Stimulated activated CD8-positive, alpha-beta memory T cell treated with anti-CD3 and anti-CD28 coated beads, Interleukin-7, amount 100 ng/mL, for 24 hours (primary cell): ENCODE data around the gene LYPD3.

Source experiments
- DNase-seq: peaks from one replicate; pipeline ENCODE4 v3.0.0-alpha.2; 2020; ENCODE audit warnings: low read depth

LYPD3 gene

GRCh38 chr19:43430976-43431375 lies 34.4 kb downstream of the LYPD3 start:
- DNase-seq: no peak

DNA sequence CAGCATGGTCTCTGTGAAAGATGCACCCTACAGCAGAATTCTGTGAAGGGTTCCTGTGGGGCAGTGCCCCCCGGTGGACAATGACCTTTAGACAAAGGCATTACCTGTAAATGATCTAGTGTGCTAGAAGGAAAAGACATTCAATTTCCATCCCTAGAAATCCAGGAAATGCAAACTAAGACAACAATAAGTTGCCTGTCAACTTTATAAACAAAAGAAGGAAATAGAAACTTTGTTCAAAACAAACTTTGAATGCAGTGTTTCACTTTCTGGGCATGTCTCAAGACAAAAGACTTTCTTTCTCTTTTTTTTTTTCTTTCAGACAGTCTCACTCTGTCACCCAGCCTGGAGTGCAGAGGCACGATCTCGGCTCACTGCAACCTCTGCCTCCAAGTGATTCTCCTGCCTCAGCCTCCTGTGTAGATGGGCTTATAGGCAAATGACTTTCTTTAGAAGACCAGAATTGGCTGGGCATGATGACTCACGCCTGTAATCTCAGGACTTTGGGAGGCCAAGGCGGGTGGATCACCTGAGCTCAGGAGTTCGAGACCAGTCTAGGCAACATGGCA lies 35.2 kb downstream of the LYPD3 start:
- no peak for DNase-seq

- no peak for DNase-seq
Measured at GRCh38 chr19:43429395-43429794, 36.0 kb downstream of the LYPD3 start.

GRCh38 chr19:43425567-43426392 lies 39.6 kb downstream of the LYPD3 start:
- no peak for DNase-seq

- no peak for DNase-seq
Measured at GRCh38 chr19:43423779-43424178, 41.6 kb downstream of the LYPD3 start.

GRCh38 chr19:43422689-43423066 lies 42.7 kb downstream of the LYPD3 start:
- no peak for DNase-seq

- no peak for DNase-seq
Measured at GRCh38 chr19:43422000-43422688, 43.3 kb downstream of the LYPD3 start.

DNA sequence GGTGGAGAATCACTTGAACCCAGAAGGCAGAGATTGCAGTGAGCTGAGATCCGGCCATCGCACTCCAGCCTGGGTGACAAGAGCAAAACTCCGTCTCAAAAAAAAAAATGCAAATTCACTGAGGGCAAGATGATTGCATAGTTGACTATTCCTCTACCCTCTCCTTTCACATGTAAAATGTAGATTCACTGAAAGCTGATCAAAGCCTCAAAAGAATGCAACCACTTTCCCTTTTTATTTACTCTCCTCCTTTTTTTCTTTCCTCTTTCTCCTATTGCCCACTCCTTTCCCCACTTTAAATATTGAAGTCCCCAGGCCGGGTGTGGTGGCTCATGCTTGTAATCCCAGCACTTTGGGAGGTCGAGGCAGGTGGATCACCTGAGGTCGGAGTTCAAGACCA lies 44.5 kb downstream of the LYPD3 start:
- no peak for DNase-seq

DNA sequence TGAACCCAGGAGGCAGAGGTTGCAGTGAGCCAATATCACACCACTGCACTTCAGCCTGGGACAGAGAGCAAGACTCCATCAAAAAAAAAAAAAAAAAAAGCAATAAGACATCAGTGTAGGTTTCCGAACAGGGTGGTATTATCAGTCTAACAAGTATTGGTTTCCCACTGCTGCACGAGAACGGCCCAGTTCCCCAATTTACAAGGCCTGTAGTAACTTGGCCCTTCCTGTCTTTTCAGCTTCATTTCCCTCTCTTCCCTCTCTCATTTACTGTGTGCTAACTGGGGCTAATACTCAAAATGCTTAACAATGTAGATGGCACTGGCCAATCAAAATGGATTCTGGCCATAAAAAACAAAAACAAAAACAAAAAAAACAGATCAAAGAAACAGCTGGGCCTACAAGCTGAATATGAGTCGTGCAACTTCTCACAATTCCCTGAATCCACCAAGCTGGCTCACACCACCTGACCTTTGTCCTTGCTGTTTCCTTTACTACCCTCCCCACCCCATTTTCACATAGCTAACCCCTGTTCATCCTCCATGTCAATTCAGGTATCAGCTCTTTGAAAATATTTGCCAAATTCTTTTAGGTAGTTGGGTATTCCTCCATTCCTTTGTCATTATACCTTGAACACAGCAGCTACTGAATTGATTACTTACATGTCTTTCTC lies 48.3 kb downstream of the LYPD3 start:
- DNase-seq: no peak

DNA sequence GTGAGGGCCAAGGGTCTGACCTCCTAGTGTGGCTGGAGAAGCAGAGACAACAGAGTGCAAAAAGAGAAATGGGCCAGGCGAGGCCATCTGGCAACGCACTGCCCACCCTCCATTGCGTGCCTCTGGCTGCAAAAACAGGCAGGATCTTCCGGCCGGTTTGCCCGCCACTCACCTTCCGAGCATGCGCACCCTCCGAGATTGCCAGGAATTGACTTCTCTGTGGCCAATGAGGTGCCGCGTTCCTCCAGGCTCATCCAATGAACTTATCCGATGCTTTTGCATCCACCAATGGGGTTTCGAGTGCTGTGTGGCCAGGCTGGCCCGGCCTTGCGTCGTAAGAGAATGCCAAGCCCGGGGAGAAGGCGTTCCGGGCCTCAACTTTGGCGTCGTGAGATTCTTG lies 50.9 kb downstream of the LYPD3 start, which contains the start of gene TEX101:
Gene TEX101, plus strand, starts transcription at position 337 of the 400 bp plus-strand sequence. CDS start 1,030 bp downstream, outside the sequence.
- no peak for DNase-seq

DNA sequence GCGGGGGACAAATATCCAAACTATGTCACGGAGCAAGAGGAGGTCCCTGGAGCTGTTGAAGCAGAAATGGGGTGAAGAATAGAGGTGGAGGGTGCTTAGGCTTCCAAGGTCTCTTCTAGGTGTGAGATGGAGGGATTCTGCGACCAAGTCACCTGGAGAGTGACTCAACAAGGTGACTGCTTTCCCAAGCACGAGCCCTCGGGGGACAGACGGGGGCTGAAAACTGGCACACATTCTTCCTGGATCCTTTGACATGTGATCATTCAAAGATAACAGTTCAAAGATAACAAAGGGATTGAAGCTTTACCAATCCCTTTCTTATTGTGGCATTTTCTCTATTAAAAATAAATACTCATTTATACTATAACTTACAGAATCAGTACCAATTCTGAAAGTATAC lies 53.0 kb downstream of the LYPD3 start:
- no peak for DNase-seq
